ENCODE results near the gene ZNF488. TPM values are rescaled to one million over a fixed set of nuclear protein-coding genes. Genes with fewer than 3 reads are reported as not detected.

ZNF488 gene
- total RNA-seq, 1 donor from 2014 or later, result 2.9 TPM

GRCh38 chr10:47340608-47341170 is 43.4 kb downstream of the ZNF488 start:
- H3K4me1 Mint-ChIP-seq, result no peaks in the 10 kb centered on the region
- peak; percentile 96 for TF ChIP-seq CTCF (conservative IDR thresholded peaks at IDR 0.05)
- H3K27ac Mint-ChIP-seq (ENCODE audit: unreplicated experiment), result no peak overlapping the region
- DNase-seq (ENCODE audit: low read depth, low spot score), result peak; percentile 74
- no peaks in the 10 kb centered on the region for H3K9me3 Mint-ChIP-seq
- no peaks in the 10 kb centered on the region for H3K36me3 Mint-ChIP-seq (ENCODE audit: low read depth)
- H3K4me3 Mint-ChIP-seq, result no peak overlapping the region
- peaks cover 4% of the 10 kb centered on the region for H3K27me3 Mint-ChIP-seq (ENCODE audit: low read depth)

GRCh38 chr10:47339759-47340607 is 44.1 kb downstream of the ZNF488 start:
- H3K27me3 Mint-ChIP-seq (ENCODE audit: low read depth), result peaks cover 4% of the 10 kb centered on the region
- H3K4me1 Mint-ChIP-seq, result no peaks in the 10 kb centered on the region
- no peaks in the 10 kb centered on the region for H3K9me3 Mint-ChIP-seq
- no peaks in the 10 kb centered on the region for H3K36me3 Mint-ChIP-seq (ENCODE audit: low read depth)
- TF ChIP-seq CTCF (conservative IDR thresholded peaks at IDR 0.05), result no peak
- H3K4me3 Mint-ChIP-seq, result no peak overlapping the region
- DNase-seq (ENCODE audit: low read depth, low spot score), result no peak
- H3K27ac Mint-ChIP-seq (ENCODE audit: unreplicated experiment), result no peak overlapping the region

- Mint-ChIP-seq H3K27me3 (ENCODE audit: low read depth) (peaks cover 7% of the 10 kb centered on the region), H3K4me1 (no peaks in the 10 kb centered on the region), H3K4me3 (no peak overlapping the region), H3K36me3 (ENCODE audit: low read depth) (no peaks in the 10 kb centered on the region), H3K27ac (ENCODE audit: unreplicated experiment) (no peak overlapping the region), H3K9me3 (no peaks in the 10 kb centered on the region)
- DNase-seq (ENCODE audit: low read depth, low spot score), result no peak
- no peak for TF ChIP-seq CTCF (conservative IDR thresholded peaks at IDR 0.05)
Measured at GRCh38 chr10:47339186-47339735, 44.8 kb downstream of the ZNF488 start.

GRCh38 chr10:47337310-47337709 is 46.8 kb downstream of the ZNF488 start:
- Mint-ChIP-seq H3K4me1 (no peaks in the 10 kb centered on the region), H3K9me3 (no peaks in the 10 kb centered on the region), H3K27ac (ENCODE audit: unreplicated experiment) (no peak overlapping the region), H3K4me3 (no peak overlapping the region), H3K36me3 (ENCODE audit: low read depth) (no peaks in the 10 kb centered on the region), H3K27me3 (ENCODE audit: low read depth) (peaks cover 9% of the 10 kb centered on the region)
- no peak for TF ChIP-seq CTCF (conservative IDR thresholded peaks at IDR 0.05)
- DNase-seq (ENCODE audit: low read depth, low spot score), result no peak

- Mint-ChIP-seq H3K4me3 (no peak overlapping the region), H3K9me3 (no peaks in the 10 kb centered on the region), H3K4me1 (peaks cover 5% of the 10 kb centered on the region), H3K27ac (ENCODE audit: unreplicated experiment) (no peak overlapping the region), H3K36me3 (ENCODE audit: low read depth) (no peaks in the 10 kb centered on the region), H3K27me3 (ENCODE audit: low read depth) (peaks cover 9% of the 10 kb centered on the region)
- no peak for TF ChIP-seq CTCF (conservative IDR thresholded peaks at IDR 0.05)
- DNase-seq (ENCODE audit: low read depth, low spot score), result no peak
Measured at GRCh38 chr10:47336387-47337134, 47.5 kb downstream of the ZNF488 start.
